HL-60 (cell line): ENCODE measurements around the gene ADAMTS17.

Source experiments
- DNase-seq, 2 experiments: peaks; one replicate each; pipeline ENCODE4 v3.0.0-alpha.2; 2010 to 2020; ENCODE audit warnings: low read depth in 1 of 2, low spot score in 1 of 2
- H3K27ac ChIP-seq: fragments of 250-450 bp; sonication (Bioruptor Pico); replicated peaks from 2 replicates; pipeline ENCODE4 v1.5.1; 2020; ENCODE audit warnings: mild to moderate bottlenecking, moderate library complexity
- H3K27me3 ChIP-seq: fragments of 250-450 bp; sonication (Bioruptor Pico); 2 replicates; pipeline ENCODE4 v1.5.1; 2021; ENCODE audit warnings: mild to moderate bottlenecking, moderate library complexity; ENCODE audit not compliant: insufficient read depth, poor library complexity, severe bottlenecking
- H3K4me3 ChIP-seq: replicated peaks from 2 replicates; pipeline ENCODE4 v1.5.1; 2011; ENCODE audit warnings: mild to moderate bottlenecking, control low read depth, low read length; ENCODE audit not compliant: insufficient read depth
- CTCF ChIP-seq: IDR thresholded peaks from one replicate; pipeline ENCODE4 v1.5.1; 2011; ENCODE audit warnings: low read length, control low read depth, inconsistent platforms; ENCODE audit not compliant: insufficient read depth
- GABPA ChIP-seq: IDR thresholded peaks from 2 replicates; pipeline ENCODE4 v1.6.1; 2012; ENCODE audit warnings: low read depth
- POLR2AphosphoS5 ChIP-seq: IDR thresholded peaks from 2 replicates; pipeline ENCODE4 v1.6.1; 2012; ENCODE audit warnings: low read depth
- REST ChIP-seq: IDR thresholded peaks from 2 replicates; pipeline ENCODE4 v1.6.1; 2012; ENCODE audit warnings: low read depth; ENCODE audit not compliant: insufficient replicate concordance
- SPI1 ChIP-seq: IDR thresholded peaks from 2 replicates; pipeline ENCODE4 v1.6.1; 2012; ENCODE audit warnings: low read depth, mild to moderate bottlenecking, borderline replicate concordance

Gene ADAMTS17

GRCh38 chr15:100049936-100050876 is 291.6 kb downstream of the ADAMTS17 start:
- Histone ChIP-seq H3K27ac (peak overlapping the region; percentile 31), H3K27me3 (no peaks in the 10 kb centered on the region), H3K4me3 (no peak overlapping the region)
- no peak for DNase-seq
- no peak for TF ChIP-seq REST
- TF ChIP-seq CTCF: no peak
- no peak for TF ChIP-seq SPI1
- TF ChIP-seq GABPA: no peak
- TF ChIP-seq POLR2AphosphoS5: no peak

GRCh38 chr15:100049483-100049882 is 292.3 kb downstream of the ADAMTS17 start:
- no peak for DNase-seq
- H3K27me3 ChIP-seq: no peaks in the 10 kb centered on the region
- TF ChIP-seq CTCF (no peak), SPI1 (no peak), REST (no peak)
- H3K27ac ChIP-seq: no peak overlapping the region
- no peak overlapping the region for H3K4me3 ChIP-seq

- Histone ChIP-seq H3K27ac (no peak overlapping the region), H3K4me3 (no peak overlapping the region), H3K27me3 (no peaks in the 10 kb centered on the region)
- DNase-seq: no peak
- TF ChIP-seq GABPA: no peak
- no peak for TF ChIP-seq CTCF
- TF ChIP-seq POLR2AphosphoS5: no peak
- no peak for TF ChIP-seq SPI1
- TF ChIP-seq REST: no peak
These were observed 293.0 kb downstream of the ADAMTS17 start for GRCh38 chr15:100048736-100049135.
